ENCODE results near the gene OTULIN.

OTULIN gene

GRCh38 chr5:14700478-14701436 lies 36.2 kb downstream of the OTULIN start (continued):
- TF ChIP-seq, protein P1, sequence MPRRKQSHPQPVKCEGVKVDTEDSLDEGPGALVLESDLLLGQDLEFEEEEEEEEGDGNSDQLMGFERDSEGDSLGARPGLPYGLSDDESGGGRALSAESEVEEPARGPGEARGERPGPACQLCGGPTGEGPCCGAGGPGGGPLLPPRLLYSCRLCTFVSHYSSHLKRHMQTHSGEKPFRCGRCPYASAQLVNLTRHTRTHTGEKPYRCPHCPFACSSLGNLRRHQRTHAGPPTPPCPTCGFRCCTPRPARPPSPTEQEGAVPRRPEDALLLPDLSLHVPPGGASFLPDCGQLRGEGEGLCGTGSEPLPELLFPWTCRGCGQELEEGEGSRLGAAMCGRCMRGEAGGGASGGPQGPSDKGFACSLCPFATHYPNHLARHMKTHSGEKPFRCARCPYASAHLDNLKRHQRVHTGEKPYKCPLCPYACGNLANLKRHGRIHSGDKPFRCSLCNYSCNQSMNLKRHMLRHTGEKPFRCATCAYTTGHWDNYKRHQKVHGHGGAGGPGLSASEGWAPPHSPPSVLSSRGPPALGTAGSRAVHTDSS (tag by site-specific recombination; IDR thresholded peaks at IDR 0.05) = no peak
- TF ChIP-seq ELK4 (IDR thresholded peaks at IDR 0.05; ENCODE audit: borderline replicate concordance, low read depth, low read length) (no peak), ZNF501 (tag by site-specific recombination; IDR thresholded peaks at IDR 0.05) (no peak)

GRCh38 chr5:14701556-14701955 lies 37.0 kb downstream of the OTULIN start:
- CTCF ChIA-PET = interaction anchor here (0.7 to 1.9 kb wide), 2 partner anchors 16 to 37 kb away, joined by 3 to 8 read pairs; no protein-coding TSS in a partner anchor
- H3K4me1 ChIP-seq (ENCODE audit: control insufficient read depth, insufficient read depth, low read length) = no peaks in the 10 kb centered on the region
- peaks cover 12 to 52% of the 10 kb centered on the region in 2 experiments for H3K36me3 ChIP-seq (ENCODE audit: control insufficient read depth in 2 of 2, insufficient read depth in 1 of 2, low read length in 2 of 2)
- no peaks in the 10 kb centered on the region for H3K9me3 ChIP-seq (ENCODE audit: control insufficient read depth, insufficient read depth, low read depth, low read length)
- no peak overlapping the region for H3K4me3 ChIP-seq (ENCODE audit: low read depth, low read length)
- TF ChIP-seq ZBTB20 (tag by site-specific recombination; IDR thresholded peaks at IDR 0.05) (no peak), PRDM4 (tag by site-specific recombination; IDR thresholded peaks at IDR 0.05) (no peak), ZFP41 (tag by site-specific recombination; IDR thresholded peaks at IDR 0.05; ENCODE audit: borderline replicate concordance) (no peak), ZNF488 (tag by site-specific recombination; IDR thresholded peaks at IDR 0.05) (no peak), ZFP69B (tag by site-specific recombination; IDR thresholded peaks at IDR 0.05) (no peak)
- POLR2A ChIA-PET = no interaction called here
- no peak overlapping the region for H3K27ac ChIP-seq (ENCODE audit: extremely low read depth, low read depth, low read length)

GRCh38 chr5:14702238-14702839 lies 37.8 kb downstream of the OTULIN start:
- Histone ChIP-seq H3K4me3 (ENCODE audit: low read depth, low read length) (no peak overlapping the region), H3K36me3 (ENCODE audit: control insufficient read depth in 2 of 2, insufficient read depth in 1 of 2, low read length in 2 of 2) (peaks cover 5 to 49% of the 10 kb centered on the region in 2 experiments), H3K27ac (ENCODE audit: extremely low read depth, low read depth, low read length) (no peak overlapping the region), H3K9me3 (ENCODE audit: control insufficient read depth, insufficient read depth, low read depth, low read length) (no peaks in the 10 kb centered on the region), H3K4me1 (ENCODE audit: control insufficient read depth, insufficient read depth, low read length) (no peaks in the 10 kb centered on the region)
- ChIA-PET CTCF (interaction anchor here (0.5 to 1.9 kb wide), 4 partner anchors 17 to 302 kb away, joined by 3 to 8 read pairs (median 4); no protein-coding TSS in a partner anchor), POLR2A (interaction anchor here (0.6 kb wide), 1 partner anchor 732 kb away, joined by 6 read pairs; no protein-coding TSS in a partner anchor)
- TF ChIP-seq ZBTB1 (tag by site-specific recombination; IDR thresholded peaks at IDR 0.05) = no peak
- TF ChIP-seq, protein P2, sequence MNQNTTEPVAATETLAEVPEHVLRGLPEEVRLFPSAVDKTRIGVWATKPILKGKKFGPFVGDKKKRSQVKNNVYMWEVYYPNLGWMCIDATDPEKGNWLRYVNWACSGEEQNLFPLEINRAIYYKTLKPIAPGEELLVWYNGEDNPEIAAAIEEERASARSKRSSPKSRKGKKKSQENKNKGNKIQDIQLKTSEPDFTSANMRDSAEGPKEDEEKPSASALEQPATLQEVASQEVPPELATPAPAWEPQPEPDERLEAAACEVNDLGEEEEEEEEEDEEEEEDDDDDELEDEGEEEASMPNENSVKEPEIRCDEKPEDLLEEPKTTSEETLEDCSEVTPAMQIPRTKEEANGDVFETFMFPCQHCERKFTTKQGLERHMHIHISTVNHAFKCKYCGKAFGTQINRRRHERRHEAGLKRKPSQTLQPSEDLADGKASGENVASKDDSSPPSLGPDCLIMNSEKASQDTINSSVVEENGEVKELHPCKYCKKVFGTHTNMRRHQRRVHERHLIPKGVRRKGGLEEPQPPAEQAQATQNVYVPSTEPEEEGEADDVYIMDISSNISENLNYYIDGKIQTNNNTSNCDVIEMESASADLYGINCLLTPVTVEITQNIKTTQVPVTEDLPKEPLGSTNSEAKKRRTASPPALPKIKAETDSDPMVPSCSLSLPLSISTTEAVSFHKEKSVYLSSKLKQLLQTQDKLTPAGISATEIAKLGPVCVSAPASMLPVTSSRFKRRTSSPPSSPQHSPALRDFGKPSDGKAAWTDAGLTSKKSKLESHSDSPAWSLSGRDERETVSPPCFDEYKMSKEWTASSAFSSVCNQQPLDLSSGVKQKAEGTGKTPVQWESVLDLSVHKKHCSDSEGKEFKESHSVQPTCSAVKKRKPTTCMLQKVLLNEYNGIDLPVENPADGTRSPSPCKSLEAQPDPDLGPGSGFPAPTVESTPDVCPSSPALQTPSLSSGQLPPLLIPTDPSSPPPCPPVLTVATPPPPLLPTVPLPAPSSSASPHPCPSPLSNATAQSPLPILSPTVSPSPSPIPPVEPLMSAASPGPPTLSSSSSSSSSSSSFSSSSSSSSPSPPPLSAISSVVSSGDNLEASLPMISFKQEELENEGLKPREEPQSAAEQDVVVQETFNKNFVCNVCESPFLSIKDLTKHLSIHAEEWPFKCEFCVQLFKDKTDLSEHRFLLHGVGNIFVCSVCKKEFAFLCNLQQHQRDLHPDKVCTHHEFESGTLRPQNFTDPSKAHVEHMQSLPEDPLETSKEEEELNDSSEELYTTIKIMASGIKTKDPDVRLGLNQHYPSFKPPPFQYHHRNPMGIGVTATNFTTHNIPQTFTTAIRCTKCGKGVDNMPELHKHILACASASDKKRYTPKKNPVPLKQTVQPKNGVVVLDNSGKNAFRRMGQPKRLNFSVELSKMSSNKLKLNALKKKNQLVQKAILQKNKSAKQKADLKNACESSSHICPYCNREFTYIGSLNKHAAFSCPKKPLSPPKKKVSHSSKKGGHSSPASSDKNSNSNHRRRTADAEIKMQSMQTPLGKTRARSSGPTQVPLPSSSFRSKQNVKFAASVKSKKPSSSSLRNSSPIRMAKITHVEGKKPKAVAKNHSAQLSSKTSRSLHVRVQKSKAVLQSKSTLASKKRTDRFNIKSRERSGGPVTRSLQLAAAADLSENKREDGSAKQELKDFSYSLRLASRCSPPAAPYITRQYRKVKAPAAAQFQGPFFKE (tag by site-specific recombination; IDR thresholded peaks at IDR 0.05; ENCODE audit: borderline replicate concordance) = no peak
- no peak for TF ChIP-seq ZNF2 (tag by site-specific recombination; IDR thresholded peaks at IDR 0.05)
- TF ChIP-seq KLF8 (tag by site-specific recombination; IDR thresholded peaks at IDR 0.05) = no peak
- TF ChIP-seq ZBTB6 (tag by site-specific recombination; IDR thresholded peaks at IDR 0.05) = no peak
- TF ChIP-seq ZNF146 (tag by site-specific recombination; IDR thresholded peaks at IDR 0.05) = no peak
- no peak for TF ChIP-seq ZFP37 (tag by site-specific recombination; IDR thresholded peaks at IDR 0.05)
